Measurements from ENCODE around the gene NGEF. TPM values are rescaled to one million over a fixed set of nuclear protein-coding genes. Genes with fewer than 3 reads are reported as not detected.

The NGEF gene
- total RNA-seq, 6 experiments from 2014 or later = 16.4 to 20.9 (median 20.2) TPM

DNA sequence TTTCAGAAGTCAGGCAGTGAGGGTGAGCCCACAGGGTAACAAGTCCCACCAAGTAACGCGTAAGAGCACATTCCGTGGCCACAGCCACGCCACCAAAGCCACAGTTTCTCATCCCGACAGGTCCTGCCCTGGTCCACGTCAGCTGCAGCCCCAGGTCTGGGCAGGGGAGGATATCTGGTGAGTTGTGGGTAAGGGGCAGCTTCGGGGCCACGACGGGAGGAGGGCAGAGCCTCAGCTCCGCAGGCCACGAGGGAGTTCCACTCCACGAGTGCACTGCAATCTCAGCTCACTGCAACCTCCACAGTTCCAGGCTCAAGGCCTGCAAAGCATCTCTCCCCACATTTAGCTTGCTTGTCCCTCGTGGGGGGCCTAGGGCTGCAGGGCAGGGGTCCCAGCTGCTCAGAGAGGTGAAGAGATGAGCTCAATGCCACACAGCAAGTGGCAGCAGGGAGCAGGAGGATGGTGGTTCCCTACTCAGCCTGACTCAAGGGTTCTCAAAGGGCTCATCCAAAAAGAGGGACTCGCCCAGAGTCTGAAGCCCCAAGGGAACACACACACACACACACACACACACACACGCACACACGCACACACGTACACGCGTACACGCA lies 130.4 kb downstream of the NGEF start:
- Histone ChIP-seq H3K27ac (no peak overlapping the region), H3K4me3 (no peak overlapping the region), H3K4me1 (no peaks in the 10 kb centered on the region), H3K27me3 (no peaks in the 10 kb centered on the region), H3K36me3 (peaks cover 0 to 6% (median under 1%) of the 10 kb centered on the region in 4 donors), H3K9me3 (no peaks in the 10 kb centered on the region)
- 88% methylated on average over 3 of the region's 20 CpGs for WGBS (ENCODE audit: insufficient coverage, low coverage, low lambda C conversion rate, missing lambda C conversion rate)
- intact Hi-C loops (cut with DNase I) = no loop called here
- no peak for DNase-seq
- TF ChIP-seq, protein P1, sequence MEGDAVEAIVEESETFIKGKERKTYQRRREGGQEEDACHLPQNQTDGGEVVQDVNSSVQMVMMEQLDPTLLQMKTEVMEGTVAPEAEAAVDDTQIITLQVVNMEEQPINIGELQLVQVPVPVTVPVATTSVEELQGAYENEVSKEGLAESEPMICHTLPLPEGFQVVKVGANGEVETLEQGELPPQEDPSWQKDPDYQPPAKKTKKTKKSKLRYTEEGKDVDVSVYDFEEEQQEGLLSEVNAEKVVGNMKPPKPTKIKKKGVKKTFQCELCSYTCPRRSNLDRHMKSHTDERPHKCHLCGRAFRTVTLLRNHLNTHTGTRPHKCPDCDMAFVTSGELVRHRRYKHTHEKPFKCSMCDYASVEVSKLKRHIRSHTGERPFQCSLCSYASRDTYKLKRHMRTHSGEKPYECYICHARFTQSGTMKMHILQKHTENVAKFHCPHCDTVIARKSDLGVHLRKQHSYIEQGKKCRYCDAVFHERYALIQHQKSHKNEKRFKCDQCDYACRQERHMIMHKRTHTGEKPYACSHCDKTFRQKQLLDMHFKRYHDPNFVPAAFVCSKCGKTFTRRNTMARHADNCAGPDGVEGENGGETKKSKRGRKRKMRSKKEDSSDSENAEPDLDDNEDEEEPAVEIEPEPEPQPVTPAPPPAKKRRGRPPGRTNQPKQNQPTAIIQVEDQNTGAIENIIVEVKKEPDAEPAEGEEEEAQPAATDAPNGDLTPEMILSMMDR (IDR thresholded peaks at IDR 0.05) = no peak
- TF ChIP-seq POLR2A (IDR thresholded peaks at IDR 0.05) = no peak
- ATAC-seq = no peak

GRCh38 chr2:232882085-232882484 lies 131.0 kb downstream of the NGEF start:
- DNase-seq (no peak), ATAC-seq (no peak)
- H3K4me3 ChIP-seq = no peak overlapping the region
- no peaks in the 10 kb centered on the region for H3K9me3 ChIP-seq
- peaks cover 0 to under 1% (median 0%) of the 10 kb centered on the region in 4 donors for H3K36me3 ChIP-seq
- WGBS (ENCODE audit: insufficient coverage, low coverage, low lambda C conversion rate, missing lambda C conversion rate) = 67% methylated on average over 1 of the region's 17 CpGs
- H3K27ac ChIP-seq = no peak overlapping the region
- H3K4me1 ChIP-seq = no peaks in the 10 kb centered on the region
- intact Hi-C loops (cut with DNase I) = no loop called here
- H3K27me3 ChIP-seq = no peaks in the 10 kb centered on the region
- TF ChIP-seq POLR2A (IDR thresholded peaks at IDR 0.05) = no peak
- TF ChIP-seq, protein P1 (IDR thresholded peaks at IDR 0.05) = no peak

DNA sequence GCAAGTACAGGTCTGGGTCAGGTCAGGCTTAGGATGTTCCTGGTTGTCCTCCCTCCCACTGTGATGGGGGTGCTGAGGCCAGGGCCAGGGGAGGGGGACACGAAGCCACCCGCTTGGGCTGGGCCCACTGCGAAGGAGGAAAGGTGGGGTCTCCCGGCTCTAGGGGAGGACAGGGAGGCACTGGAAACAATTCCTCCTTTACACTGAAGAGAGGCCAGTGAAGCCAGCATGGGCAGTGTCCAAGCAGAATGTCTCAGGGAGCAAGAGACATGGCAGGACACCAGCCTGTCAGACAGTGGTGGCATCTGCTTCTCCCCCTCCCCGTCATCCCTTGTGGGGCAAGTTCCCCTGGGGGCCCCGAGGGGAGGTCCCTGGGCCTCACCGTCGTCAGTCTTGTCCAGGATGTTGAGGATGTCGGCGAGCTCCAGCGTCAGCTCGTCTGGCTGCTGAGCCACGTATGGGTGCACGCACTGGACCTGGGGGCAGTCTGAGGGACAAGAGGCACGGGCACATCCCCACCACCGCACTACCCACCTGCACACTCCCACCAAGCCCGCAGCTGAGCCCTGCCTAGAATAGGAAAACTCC lies 132.2 kb downstream of the NGEF start:
- Histone ChIP-seq H3K36me3 (no peaks in the 10 kb centered on the region), H3K9me3 (no peaks in the 10 kb centered on the region), H3K4me3 (no peak overlapping the region), H3K27ac (no peak overlapping the region), H3K4me1 (no peaks in the 10 kb centered on the region), H3K27me3 (no peaks in the 10 kb centered on the region)
- no peak for ATAC-seq
- 87% methylated on average over 6 of the region's 17 CpGs for WGBS (ENCODE audit: insufficient coverage, low coverage, low lambda C conversion rate, missing lambda C conversion rate)
- TF ChIP-seq, protein P1 (IDR thresholded peaks at IDR 0.05) = no peak
- no peak for TF ChIP-seq POLR2A (IDR thresholded peaks at IDR 0.05)
- intact Hi-C loops (cut with DNase I) = no loop called here
- DNase-seq = no peak

DNA sequence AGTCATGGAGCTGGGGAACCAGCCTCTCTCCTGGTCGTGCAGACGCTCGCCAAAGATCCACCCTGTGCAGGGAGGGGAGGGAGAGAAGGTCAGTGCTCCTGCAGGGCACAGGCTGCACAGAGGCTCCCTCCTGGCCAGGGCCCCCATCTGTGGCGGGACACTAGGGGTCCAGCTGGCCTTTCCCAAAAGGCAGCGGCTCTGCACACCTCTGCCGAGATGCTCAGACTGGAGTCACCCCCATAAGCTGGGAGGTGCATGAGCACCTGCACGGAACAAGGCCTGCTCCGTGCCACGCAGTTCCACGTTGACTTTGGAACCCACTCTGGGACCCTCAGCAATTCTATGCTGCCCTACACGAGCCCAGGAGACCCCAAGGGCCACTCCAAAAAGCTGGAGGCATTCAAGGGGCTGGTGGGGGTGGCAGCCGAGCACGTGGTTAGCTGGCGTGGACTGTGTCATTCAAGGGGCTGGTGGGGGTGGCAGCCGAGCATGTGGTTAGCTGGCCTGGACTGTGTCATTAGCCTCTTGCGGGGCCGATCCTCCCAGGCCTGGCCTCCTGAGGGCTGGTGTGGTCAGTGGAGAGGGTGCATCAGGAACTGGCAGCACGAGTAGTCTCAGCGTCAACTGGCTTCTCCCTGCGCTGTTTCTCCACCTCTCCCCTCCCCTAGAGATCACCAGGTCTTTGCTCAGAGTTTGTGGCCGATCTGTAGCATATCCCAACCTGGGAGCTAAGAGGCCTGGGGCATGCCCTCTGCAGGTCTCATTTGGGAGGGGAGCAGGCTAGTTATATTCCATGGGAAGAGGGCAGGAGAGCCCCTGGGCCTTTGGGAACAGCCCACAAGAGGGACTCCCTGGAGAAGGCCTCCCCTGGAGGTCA lies 133.2 kb downstream of the NGEF start:
- Histone ChIP-seq H3K9me3 (no peaks in the 10 kb centered on the region), H3K4me1 (peaks cover 0 to 8% (median 0%) of the 10 kb centered on the region in 4 donors), H3K27ac (no peak overlapping the region), H3K4me3 (no peak overlapping the region), H3K36me3 (no peaks in the 10 kb centered on the region), H3K27me3 (no peaks in the 10 kb centered on the region)
- intact Hi-C loops (cut with DNase I) = no loop called here
- 60% methylated on average over 1 of the region's 21 CpGs for WGBS (ENCODE audit: insufficient coverage, low coverage, low lambda C conversion rate, missing lambda C conversion rate)
- TF ChIP-seq, protein P1 (IDR thresholded peaks at IDR 0.05) = no peak
- no peak for TF ChIP-seq POLR2A (IDR thresholded peaks at IDR 0.05)
- ATAC-seq = no peak
- DNase-seq = no peak
